H1 (cell line): ENCODE results near the gene SFMBT2. TPM values are rescaled to one million over a fixed set of nuclear protein-coding genes. Genes with fewer than 3 reads are reported as not detected.

Source experiments
- CTCF ChIA-PET: fragments of 300-600 bp; sonication (Branson Sonifier 250); formaldehyde crosslinking; loops from one replicate; lab custom pipeline; 2021; ENCODE audit not compliant: partially characterized antibody; lab: Charles Lee
- POLR2A ChIA-PET: fragments of 300-600 bp; sonication (Branson Sonifier 250); formaldehyde crosslinking; loops from one replicate; lab custom pipeline; 2021; ENCODE audit warnings: inconsistent platforms; ENCODE audit not compliant: partially characterized antibody; lab: Charles Lee
- DNase-seq, 2 experiments: peaks; one replicate each; pipeline versions ENCODE4 v3.0.0 to v3.0.0-alpha.2; 2010 to 2022; ENCODE audit warnings: low spot score in 2 of 2, low read depth in 1 of 2, mixed read lengths in 1 of 2
- FAIRE-seq: peaks from 2 replicates; lab custom pipeline; 2011; peaks lifted over from hg19 to GRCh38; lab: Jason Lieb, UNC
- H2AFZ ChIP-seq: 2 replicates; pipeline ENCODE4 v1.8.1; 2012; ENCODE audit warnings: low read length, inconsistent platforms
- H2AK5ac ChIP-seq: 2 replicates; pipeline ENCODE4 v1.6.1; 2013; ENCODE audit warnings: low read depth, low read length
- H2BK120ac ChIP-seq: replicated peaks from 2 replicates; pipeline ENCODE3; 2013; ENCODE audit warnings: low read depth, low read length, inconsistent platforms
- H2BK12ac ChIP-seq: 2 replicates; pipeline ENCODE4 v1.6.1; 2013; ENCODE audit warnings: low read depth, low read length
- H2BK15ac ChIP-seq: 2 replicates; pipeline ENCODE4 v1.6.1; 2013; ENCODE audit warnings: low read length
- H2BK20ac ChIP-seq: 2 replicates; pipeline ENCODE4 v1.6.1; 2013; ENCODE audit warnings: low read length
- H2BK5ac ChIP-seq: 2 replicates; pipeline ENCODE4 v1.6.1; 2013; ENCODE audit warnings: low read depth, low read length
- H3K14ac ChIP-seq: 2 replicates; pipeline ENCODE4 v1.6.1; 2013; ENCODE audit warnings: inconsistent platforms; ENCODE audit not compliant: insufficient read length
- H3K18ac ChIP-seq: 2 replicates; pipeline ENCODE4 v1.6.1; 2013; ENCODE audit warnings: low read length; ENCODE audit errors: extremely low read depth
- H3K23ac ChIP-seq: 2 replicates; pipeline ENCODE4 v1.6.1; 2013; ENCODE audit warnings: inconsistent platforms; ENCODE audit not compliant: insufficient read length
- H3K23me2 ChIP-seq: 2 replicates; pipeline ENCODE4 v1.6.1; 2013; ENCODE audit warnings: low read depth, low read length
- H3K27ac ChIP-seq: 2 replicates; pipeline ENCODE4 v1.6.1; 2011; ENCODE audit warnings: low read depth, low read length, inconsistent platforms
- H3K27me3 ChIP-seq, 4 experiments: replicated peaks in 1 of 4; 1 replicate in 1 of 4; 2 replicates in 3 of 4; pipeline versions ENCODE4 v1.6.1 to v1.8.1; 2011 to 2013; ENCODE audit warnings: low read length in 3 of 4, mild to moderate bottlenecking in 3 of 4, inconsistent platforms in 2 of 4, mixed read lengths in 2 of 4, moderate library complexity in 1 of 4; ENCODE audit not compliant: control insufficient read depth in 3 of 4, insufficient read depth in 3 of 4; ENCODE audit errors: extremely low read depth in 1 of 4
- H3K36me3 ChIP-seq, 4 experiments: 2 replicates each; pipeline versions ENCODE4 v1.6.1 to v1.8.1; 2011 to 2013; ENCODE audit warnings: mild to moderate bottlenecking in 4 of 4, low read length in 3 of 4, moderate library complexity in 2 of 4, control low read depth in 1 of 4, inconsistent platforms in 1 of 4; ENCODE audit not compliant: insufficient read depth in 4 of 4, control insufficient read depth in 2 of 4
- H3K4ac ChIP-seq: replicated peaks from 2 replicates; pipeline ENCODE3; 2013; ENCODE audit warnings: low read length, low read depth, mixed read lengths, inconsistent platforms; ENCODE audit not compliant: insufficient read length
- H3K4me1 ChIP-seq, 4 experiments: replicated peaks in 1 of 4; 1 replicate in 1 of 4; 2 replicates in 3 of 4; pipeline versions ENCODE4 v1.6.1 to v1.8.1; 2011 to 2013; ENCODE audit warnings: low read length in 3 of 4, inconsistent platforms in 2 of 4, mixed read lengths in 1 of 4; ENCODE audit not compliant: insufficient read depth in 4 of 4, control insufficient read depth in 3 of 4
- H3K4me2 ChIP-seq, 2 experiments: 2 replicates each; pipeline versions ENCODE4 v1.6.1 to v1.8.1; 2011 to 2013; ENCODE audit warnings: low read depth in 2 of 2, low read length in 2 of 2, control low read depth in 1 of 2, inconsistent platforms in 1 of 2, mild to moderate bottlenecking in 1 of 2; ENCODE audit not compliant: insufficient read depth in 1 of 2
- H3K4me3 ChIP-seq, 4 experiments: fragments of 200-600, 300-600 bp in 1 of 4; sonication (generic), shearing (Covaris generic), sonication (Bioruptor Twin) in 1 of 4; 2 replicates each; pipeline versions ENCODE4 v1.5.1 to v1.8.1; 2011 to 2016; ENCODE audit warnings: low read length in 4 of 4, low read depth in 3 of 4, control low read depth in 2 of 4, inconsistent platforms in 2 of 4, mild to moderate bottlenecking in 2 of 4, mixed read lengths in 1 of 4, moderate library complexity in 1 of 4; ENCODE audit not compliant: insufficient read depth in 2 of 4; ENCODE audit errors: extremely low read depth in 1 of 4
- H3K56ac ChIP-seq: replicated peaks from 2 replicates; pipeline ENCODE3; 2013; ENCODE audit warnings: low read depth, mild to moderate bottlenecking, mixed read lengths, low read length, inconsistent platforms; ENCODE audit not compliant: insufficient read length
- H3K79me1 ChIP-seq: 2 replicates; pipeline ENCODE4 v1.6.1; 2013; ENCODE audit warnings: low read depth, low read length, control low read depth
- H3K79me2 ChIP-seq, 2 experiments: 2 replicates each; pipeline versions ENCODE4 v1.6.1 to v1.8.1; 2012 to 2013; ENCODE audit warnings: low read length in 2 of 2, mild to moderate bottlenecking in 2 of 2, inconsistent platforms in 1 of 2; ENCODE audit not compliant: insufficient read depth in 2 of 2, control insufficient read depth in 1 of 2
- H3K9ac ChIP-seq, 4 experiments: replicated peaks in 1 of 4; 1 replicate in 1 of 4; 2 replicates in 3 of 4; pipeline versions ENCODE4 v1.6.1 to v1.8.1; 2011 to 2013; ENCODE audit warnings: low read depth in 3 of 4, low read length in 3 of 4, control low read depth in 2 of 4, mild to moderate bottlenecking in 2 of 4, moderate library complexity in 2 of 4, inconsistent platforms in 1 of 4; ENCODE audit errors: extremely low read depth in 1 of 4
- H3K9me3 ChIP-seq, 2 experiments: 2 replicates each; pipeline versions ENCODE4 v1.6.1 to v1.8.1; 2012 to 2013; ENCODE audit warnings: mild to moderate bottlenecking in 2 of 2, moderate library complexity in 2 of 2, control low read depth in 1 of 2, inconsistent platforms in 1 of 2, low read depth in 1 of 2, low read length in 1 of 2, mixed read lengths in 1 of 2; ENCODE audit not compliant: insufficient read depth in 2 of 2
- H4K20me1 ChIP-seq, 2 experiments: replicated peaks in 1 of 2; 2 replicates each; pipeline versions ENCODE3 to v1.8.1; 2011 to 2013; ENCODE audit warnings: inconsistent platforms in 2 of 2, low read length in 2 of 2, mild to moderate bottlenecking in 1 of 2; ENCODE audit not compliant: insufficient read depth in 2 of 2, control insufficient read depth in 1 of 2
- H4K5ac ChIP-seq: 2 replicates; pipeline ENCODE4 v1.6.1; 2013; ENCODE audit warnings: low read length, low read depth, mixed read lengths, inconsistent platforms; ENCODE audit not compliant: insufficient read length
- H4K8ac ChIP-seq: 2 replicates; pipeline ENCODE4 v1.8.0; 2013; ENCODE audit warnings: mild to moderate bottlenecking, moderate library complexity, low read length, inconsistent platforms; ENCODE audit not compliant: insufficient read depth; ENCODE audit errors: extremely low read depth
- H4K91ac ChIP-seq: replicated peaks from 2 replicates; pipeline ENCODE3; 2013; ENCODE audit warnings: low read length, mixed read lengths, inconsistent platforms; ENCODE audit not compliant: insufficient read length
- ATF3 ChIP-seq: IDR thresholded peaks from 2 replicates; pipeline ENCODE4 v1.6.1; 2011; ENCODE audit warnings: low read depth, mild to moderate bottlenecking, low read length; ENCODE audit not compliant: insufficient read depth
- BCL11A ChIP-seq, 2 experiments: IDR thresholded peaks; one replicate each; pipeline ENCODE4 v1.6.1; 2011; ENCODE audit warnings: low read depth in 2 of 2, low read length in 2 of 2, mild to moderate bottlenecking in 2 of 2
- EP300 ChIP-seq, 2 experiments: IDR thresholded peaks; 1 replicate in 1 of 2; 2 replicates in 1 of 2; pipeline ENCODE4 v1.6.1; 2011 to 2012; ENCODE audit warnings: low read depth in 2 of 2, low read length in 2 of 2, mild to moderate bottlenecking in 2 of 2, borderline replicate concordance in 1 of 2, inconsistent platforms in 1 of 2, moderate library complexity in 1 of 2
- EZH2 ChIP-seq: fragments of 200-600 bp; sonication (generic); IDR thresholded peaks from 2 replicates; pipeline ENCODE4 v1.7.1; 2012; ENCODE audit warnings: low read depth, mild to moderate bottlenecking, moderate library complexity, low read length, inconsistent platforms; ENCODE audit not compliant: severe bottlenecking
- GTF2F1 ChIP-seq: IDR thresholded peaks from 2 replicates; pipeline ENCODE4 v1.6.1; 2012; ENCODE audit warnings: low read depth, low read length, improper control_type of control experiment, borderline replicate concordance
- MAX ChIP-seq: IDR thresholded peaks from 2 replicates; pipeline ENCODE4 v1.6.1; 2012; ENCODE audit warnings: inconsistent platforms
- POU5F1 ChIP-seq: IDR thresholded peaks from 2 replicates; pipeline ENCODE4 v1.6.1; 2011; ENCODE audit warnings: low read depth, mild to moderate bottlenecking, low read length, moderate library complexity
- USF2 ChIP-seq: IDR thresholded peaks from 2 replicates; pipeline ENCODE4 v1.6.1; 2011; ENCODE audit warnings: low read length, improper control_type of control experiment
- ZNF274 ChIP-seq: IDR thresholded peaks from 2 replicates; pipeline ENCODE4 v1.7.0; 2012; ENCODE audit warnings: low read length, borderline replicate concordance; ENCODE audit errors: extremely low read depth
- WGBS, 2 experiments: shearing (Covaris generic) in 1 of 2; methylation state at CpG; one replicate each; pipeline versions ENCODE4 v1.1.6 to v1.1.7; 2013 to 2015; ENCODE audit warnings: low lambda C conversion rate in 2 of 2, mixed read lengths in 2 of 2, inconsistent platforms in 1 of 2, low coverage in 1 of 2, missing lambda C conversion rate in 1 of 2; ENCODE audit not compliant: insufficient replicate concordance in 2 of 2, insufficient coverage in 1 of 2, insufficient read length in 1 of 2; ENCODE audit errors: extremely low coverage in 1 of 2, missing lambda C conversion rate in 1 of 2; 5-methylcytosine and 5-hydroxymethylcytosine counted together
- polyA plus RNA-seq, 7 experiments: library from polyadenylated mRNA; depleted of rRNA in 3 of 7; stranded (reverse) in 5 of 7; unstranded in 2 of 7; fragments of >200 nt in 5 of 7; fragments of 200-250 nt in 2 of 7; gene quantifications; 1 replicate in 5 of 7; 2 replicates in 1 of 7; 4 replicates in 1 of 7; pipeline versions ENCODE4 v1.2.1 to v1.2.3, GENCODE V29; 2011 to 2013; ENCODE audit warnings: missing spikeins in 2 of 7, mixed read lengths in 2 of 7
- total RNA-seq: library from RNA; stranded (reverse); fragmentation: NEBNext Ultra II Directional; extraction: Animal tissue kit (Norgen Biotek cat#: 25700); gene quantifications from 2 replicates; pipeline ENCODE4 v1.2.1, GENCODE V29; 2021

The SFMBT2 gene
- total and polyA plus RNA-seq, 2 of the 8 experiments (the other 6 are each of a cell fraction or from before 2014, with no cell fraction given) = 2.9 to 11.0 TPM

GRCh38 chr10:7305053-7305452, 105.8 kb downstream of the SFMBT2 start:
- Histone ChIP-seq H2BK5ac (no peak overlapping the region), H3K4ac (no peak overlapping the region), H3K79me2 (peaks cover 2 to 10% of the 10 kb centered on the region in 2 experiments; a peak in 1 of 4 replicates), H3K9me3 (no peaks in the 10 kb centered on the region), H2BK20ac (no peak overlapping the region), H2BK15ac (no peak overlapping the region), H3K4me3 (no peak overlapping the region), H3K27ac (no peak overlapping the region), H3K9ac (no peak overlapping the region), H3K79me1 (peaks cover 2% of the 10 kb centered on the region; the same call in 1 of the 2 replicates), H2BK120ac (no peak overlapping the region), H4K5ac (no peak overlapping the region), H4K91ac (no peak overlapping the region), H4K20me1 (peaks cover 0 to 3% of the 10 kb centered on the region in 2 experiments), H3K27me3 (no peaks in the 10 kb centered on the region), H3K14ac (no peak overlapping the region), H3K4me2 (no peak overlapping the region), H2AK5ac (no peak overlapping the region), H3K18ac (no peak overlapping the region), H4K8ac (no peak overlapping the region), H2BK12ac (no peak overlapping the region), H3K56ac (no peak overlapping the region), H2AFZ (no peak overlapping the region), H3K23ac (no peak overlapping the region), H3K23me2 (no peaks in the 10 kb centered on the region), H3K36me3 (no peaks in the 10 kb centered on the region), H3K4me1 (peaks cover 0 to 11% (median 2%) of the 10 kb centered on the region in 4 experiments; a peak in 4 of 7 replicates)
- ChIA-PET POLR2A (no interaction called here), CTCF (interaction anchor here (0.9 kb wide), 1 partner anchor 291 kb away, joined by 3 read pairs; no protein-coding TSS in a partner anchor)
- no peak for TF ChIP-seq MAX
- TF ChIP-seq USF2 = no peak
- TF ChIP-seq EZH2 = no peak
- no peak for TF ChIP-seq ZNF274
- TF ChIP-seq BCL11A (IDR thresholded peaks at IDR 0.05; ENCODE audit: low read depth in 2 of 2, low read length in 2 of 2) = no peak
- no peak for TF ChIP-seq EP300 (IDR thresholded peaks at IDR 0.05; ENCODE audit: borderline replicate concordance in 1 of 2, low read depth in 2 of 2, low read length in 2 of 2)
- no peak for TF ChIP-seq GTF2F1
- TF ChIP-seq ATF3 = no peak
- TF ChIP-seq POU5F1 = no peak
- no peak for FAIRE-seq
- no peak for DNase-seq
- 93% methylated on average over 6 of the region's 6 CpGs; no CpG with 5 or more reads in 1 of the 2 experiments for WGBS, 2 experiments
